IPS-11a (cell line): ENCODE measurements around the gene ZBTB21.

Experiments used
- H3K4me3 ChIP-seq: one replicate; pipeline ENCODE4 v1.5.1; 2013; ENCODE audit warnings: low read depth, low read length, control low read depth

The ZBTB21 gene

DNA sequence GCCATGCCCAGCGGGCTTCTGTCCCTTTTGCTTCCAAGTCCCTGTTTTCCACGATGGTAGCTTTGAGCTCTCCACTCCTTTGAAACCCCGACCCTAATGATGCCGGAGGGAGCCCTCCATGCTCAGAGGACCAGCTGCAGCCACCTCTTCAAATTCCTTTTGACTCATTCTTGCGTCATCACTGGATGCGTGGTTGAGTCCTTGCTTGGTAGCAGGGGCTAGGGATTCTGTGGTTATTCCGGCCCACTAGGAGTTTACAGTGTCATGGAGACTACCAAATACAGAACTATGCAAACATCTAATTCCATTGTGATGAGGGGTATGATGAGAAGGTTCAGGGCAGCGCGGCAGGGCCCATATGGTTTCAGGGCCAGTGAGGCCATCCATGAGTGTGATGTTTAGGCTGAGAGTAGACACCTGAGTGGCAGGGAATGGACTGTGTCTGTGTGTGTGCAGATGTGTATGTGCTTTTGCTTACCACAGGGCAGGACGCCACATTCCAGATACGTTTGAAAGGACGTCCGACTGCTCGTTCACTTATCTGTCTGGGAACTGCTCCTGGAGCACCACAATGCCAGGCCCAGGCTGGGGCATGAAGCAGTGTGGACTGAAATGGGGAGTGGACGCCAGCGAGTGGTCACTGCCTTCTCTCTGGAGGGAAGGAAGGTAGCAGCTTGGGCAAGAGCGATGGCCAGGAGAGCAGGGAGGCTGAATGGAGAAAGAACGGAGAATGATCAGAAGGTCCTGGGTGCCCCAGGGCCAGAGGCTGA lies 30.4 kb upstream of the ZBTB21 start:
- no peak overlapping the region for H3K4me3 ChIP-seq

DNA sequence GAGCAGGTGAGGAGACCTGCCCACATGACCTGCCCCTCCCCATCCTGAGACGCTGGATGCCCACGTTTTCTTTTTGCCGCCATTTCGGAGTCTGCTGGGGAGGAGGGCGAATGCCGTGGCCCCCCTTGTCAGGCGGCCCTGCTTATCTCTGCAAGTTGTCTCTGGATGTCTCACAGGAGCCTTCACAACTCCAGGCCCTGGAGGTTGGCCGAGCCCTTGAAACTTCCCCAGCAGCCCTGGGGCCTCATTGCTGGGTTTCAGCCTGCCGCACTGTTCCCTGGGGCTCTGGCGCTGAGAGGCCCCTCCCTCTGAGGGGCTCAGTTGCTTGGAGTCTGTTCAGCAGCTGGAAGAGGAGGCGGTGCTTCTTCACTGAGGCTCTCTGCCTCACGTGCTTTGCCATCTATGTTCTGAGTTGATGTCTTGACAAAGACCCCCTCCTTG lies 29.8 kb upstream of the ZBTB21 start:
- H3K4me3 ChIP-seq: no peak overlapping the region

DNA sequence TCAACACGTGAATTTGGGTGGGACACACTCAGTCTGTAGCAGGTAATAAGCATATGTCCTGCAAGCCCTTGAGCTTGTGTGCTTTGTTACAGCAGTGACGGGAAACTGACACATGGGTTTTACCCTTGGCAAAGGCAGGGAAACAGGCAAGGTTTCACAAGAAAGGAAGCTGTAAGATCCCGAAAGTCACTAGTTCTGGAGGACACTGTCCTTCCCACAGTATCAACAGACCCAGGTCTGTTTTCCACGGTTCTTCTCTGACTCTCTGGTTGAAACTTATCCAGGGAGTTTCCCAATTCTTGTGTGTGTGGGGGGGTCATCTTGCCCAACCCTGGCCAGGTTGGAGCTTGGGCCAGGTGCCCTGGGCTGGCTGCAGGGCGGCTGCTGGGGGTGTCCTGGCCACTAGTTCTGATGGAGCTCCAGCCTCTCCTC lies 29.3 kb upstream of the ZBTB21 start:
- no peak overlapping the region for H3K4me3 ChIP-seq

DNA sequence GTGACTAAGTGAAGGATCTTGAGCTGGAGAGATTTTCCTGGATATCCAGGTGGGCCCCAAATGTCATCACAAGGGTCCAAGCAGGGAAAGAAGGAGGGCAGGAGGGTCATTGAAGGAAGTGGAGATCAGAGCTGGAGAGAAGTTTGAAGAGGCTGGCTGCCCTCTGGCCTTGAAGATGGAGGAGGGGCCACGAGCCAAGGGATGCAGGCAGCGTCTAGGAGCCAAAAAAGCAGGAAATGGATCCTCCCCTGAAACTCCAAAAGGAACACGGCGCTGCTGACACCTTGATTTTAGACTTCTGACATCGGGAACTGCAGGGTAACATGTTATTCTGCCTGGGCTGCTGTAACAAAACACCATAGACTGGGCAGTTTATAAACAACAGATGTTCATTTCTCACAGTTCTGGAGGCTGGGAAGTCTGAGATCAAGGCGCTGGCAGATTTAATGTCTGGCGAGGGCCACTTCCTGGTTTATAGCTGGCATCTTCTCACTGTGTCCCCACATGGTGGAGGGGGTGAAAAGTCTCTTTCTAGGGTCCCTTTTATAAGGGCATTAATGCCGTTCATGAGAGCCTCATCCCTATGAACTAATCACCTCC lies 28.8 kb upstream of the ZBTB21 start:
- H3K4me3 ChIP-seq: no peak overlapping the region

DNA sequence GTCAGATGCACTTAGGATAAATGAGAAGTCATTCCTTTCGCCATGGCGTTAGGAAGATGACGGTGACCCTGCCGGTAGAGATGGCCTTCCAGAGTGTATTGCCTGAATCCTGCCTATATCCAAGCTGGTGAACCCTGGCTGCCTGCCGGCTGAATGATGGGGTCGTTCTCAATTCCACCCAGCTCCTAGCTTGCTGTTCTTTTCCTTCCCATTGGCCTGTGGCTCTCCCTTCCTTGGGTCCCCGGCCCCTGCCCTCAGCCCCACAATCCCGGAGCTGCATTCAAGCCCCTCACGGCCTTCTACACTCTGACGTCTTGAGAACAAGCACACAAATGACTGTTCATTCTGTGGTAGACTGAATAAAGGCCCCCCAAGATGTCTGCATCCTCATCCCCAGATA lies 28.2 kb upstream of the ZBTB21 start:
- H3K4me3 ChIP-seq: no peak overlapping the region

DNA sequence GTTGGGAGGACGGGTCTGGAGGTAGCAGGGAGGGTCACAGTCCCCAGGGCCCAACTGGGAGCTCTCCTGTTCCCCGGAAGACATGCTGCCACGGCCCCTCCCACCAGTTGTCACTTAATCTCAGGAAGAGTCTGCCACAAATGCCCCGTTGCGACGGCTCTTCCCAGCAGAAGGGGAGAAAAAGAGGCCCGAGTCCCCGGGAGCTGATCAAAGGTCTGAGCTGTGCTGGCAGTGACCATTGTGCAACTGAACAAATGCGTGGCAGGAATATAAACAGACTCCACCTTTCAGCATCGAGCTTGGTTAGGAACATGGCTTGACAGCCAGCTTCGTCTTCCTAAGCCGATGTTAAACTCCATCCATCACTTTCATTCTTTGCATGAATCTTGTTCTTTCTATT lies 27.8 kb upstream of the ZBTB21 start:
- no peak overlapping the region for H3K4me3 ChIP-seq

DNA sequence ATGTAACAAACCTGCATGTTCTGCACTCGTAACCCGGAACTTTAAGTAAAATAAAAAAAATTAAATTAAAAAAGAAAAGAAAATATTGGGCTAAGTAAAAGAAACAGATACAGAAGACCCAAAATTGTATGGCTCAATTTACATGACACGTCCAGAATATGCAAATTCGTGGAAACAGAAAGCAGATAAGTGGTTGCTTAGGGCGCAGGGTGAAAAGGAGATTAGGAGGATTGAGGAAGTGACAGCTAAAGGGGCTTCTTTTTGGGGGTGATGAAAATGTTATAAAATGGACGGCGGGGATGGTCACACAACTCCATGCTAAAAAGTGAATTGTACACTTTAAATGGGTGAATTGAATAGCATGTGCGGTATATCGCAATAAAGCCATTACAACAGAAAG lies 27.4 kb upstream of the ZBTB21 start:
- no peak overlapping the region for H3K4me3 ChIP-seq

DNA sequence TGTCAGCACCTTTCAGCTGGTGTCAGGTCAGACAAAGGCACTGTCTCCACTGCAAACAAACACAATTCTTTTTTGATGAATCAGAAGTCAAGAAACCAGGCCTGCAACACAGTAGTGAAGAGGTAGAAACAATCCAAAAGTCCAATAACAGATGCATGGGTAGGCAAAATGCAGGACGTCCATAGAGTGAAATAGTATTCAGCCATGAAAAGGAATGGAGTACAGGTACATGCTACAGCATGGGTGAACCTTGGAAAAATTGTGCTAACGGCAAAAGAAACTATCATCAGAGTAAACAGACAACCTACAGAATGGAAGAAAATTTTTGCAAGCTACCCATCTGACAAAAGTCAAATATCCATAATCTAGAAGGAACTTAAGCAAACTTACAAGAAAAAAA lies 26.2 kb upstream of the ZBTB21 start:
- no peak overlapping the region for H3K4me3 ChIP-seq

DNA sequence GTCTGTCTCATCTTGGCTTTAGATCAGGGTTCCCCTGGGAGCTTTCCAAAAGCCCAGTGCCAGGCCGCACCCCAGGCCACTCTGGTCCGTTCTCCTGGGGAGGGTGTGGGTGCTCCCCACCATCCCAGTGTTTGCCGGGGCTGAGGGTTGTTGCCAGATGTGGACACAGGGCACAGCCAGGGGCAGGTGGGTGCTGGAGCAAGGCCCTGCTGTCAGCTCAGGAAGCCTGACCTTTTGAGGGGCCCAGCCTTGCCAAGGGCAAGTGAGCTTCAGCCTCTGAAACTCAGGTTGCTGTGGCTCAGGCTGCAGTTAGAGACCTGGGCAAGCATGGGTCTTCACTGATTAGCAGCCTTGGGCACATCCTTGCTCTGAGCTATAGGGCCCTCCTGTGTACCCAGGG lies 22.8 kb upstream of the ZBTB21 start:
- H3K4me3 ChIP-seq: no peak overlapping the region

DNA sequence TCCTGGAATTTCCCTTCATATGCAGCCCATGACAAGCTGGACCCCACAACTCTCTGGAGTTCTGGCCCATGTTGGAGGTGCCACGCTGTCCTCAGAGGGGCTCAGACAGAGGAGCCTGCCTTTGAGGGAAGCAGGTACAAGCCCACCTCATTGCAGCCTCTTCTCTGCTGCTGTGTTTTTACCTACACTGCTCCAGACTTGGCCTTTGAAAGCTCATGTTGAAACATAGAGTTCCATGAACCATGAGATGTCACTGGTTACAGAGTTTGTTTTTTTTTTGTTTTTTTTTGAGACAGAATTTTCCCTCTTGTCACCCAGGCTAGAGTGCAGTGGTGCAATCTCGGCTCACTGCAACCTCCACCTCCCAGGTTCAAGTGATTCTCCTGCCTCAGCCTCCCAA lies 22.1 kb upstream of the ZBTB21 start:
- no peak overlapping the region for H3K4me3 ChIP-seq

DNA sequence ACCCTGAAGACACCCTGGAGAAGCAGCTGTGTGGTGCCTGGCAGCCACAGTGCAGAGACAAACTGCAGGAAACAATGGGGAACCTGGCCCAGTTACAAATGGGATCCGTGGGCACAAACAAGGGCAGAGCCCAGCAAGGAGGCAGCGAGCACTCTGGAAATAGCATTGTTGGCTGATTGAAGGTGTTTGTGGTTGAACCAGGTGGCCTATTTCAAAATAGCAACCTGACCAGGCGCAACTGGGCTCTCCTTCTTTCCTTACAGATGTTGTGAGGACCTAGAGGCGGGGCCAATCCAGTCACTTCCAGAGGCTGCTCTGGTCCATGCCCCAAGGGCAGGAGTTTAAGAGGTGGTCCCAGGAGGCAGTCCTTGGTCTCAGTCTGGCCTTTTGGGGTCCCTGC lies 21.7 kb upstream of the ZBTB21 start:
- H3K4me3 ChIP-seq: no peak overlapping the region

DNA sequence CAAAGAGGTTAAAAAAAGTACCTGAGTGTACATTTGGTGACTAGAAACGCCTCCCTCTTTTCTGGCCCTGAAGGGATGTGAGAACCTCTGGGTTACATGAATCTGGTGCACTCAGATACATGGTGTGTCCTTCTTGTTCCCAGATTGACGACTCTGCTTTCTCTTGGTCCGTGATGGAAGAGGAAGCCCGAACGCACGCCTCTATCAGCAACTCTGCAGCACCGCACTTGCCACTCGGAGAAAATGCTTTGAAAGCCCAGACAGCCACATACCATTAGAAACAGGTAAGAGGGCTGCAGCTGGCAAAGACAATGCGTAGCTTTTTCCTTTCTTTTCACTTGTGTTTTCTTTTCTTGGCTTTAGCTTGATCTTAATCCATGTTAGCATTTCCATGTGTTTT lies 21.1 kb upstream of the ZBTB21 start:
- no peak overlapping the region for H3K4me3 ChIP-seq

DNA sequence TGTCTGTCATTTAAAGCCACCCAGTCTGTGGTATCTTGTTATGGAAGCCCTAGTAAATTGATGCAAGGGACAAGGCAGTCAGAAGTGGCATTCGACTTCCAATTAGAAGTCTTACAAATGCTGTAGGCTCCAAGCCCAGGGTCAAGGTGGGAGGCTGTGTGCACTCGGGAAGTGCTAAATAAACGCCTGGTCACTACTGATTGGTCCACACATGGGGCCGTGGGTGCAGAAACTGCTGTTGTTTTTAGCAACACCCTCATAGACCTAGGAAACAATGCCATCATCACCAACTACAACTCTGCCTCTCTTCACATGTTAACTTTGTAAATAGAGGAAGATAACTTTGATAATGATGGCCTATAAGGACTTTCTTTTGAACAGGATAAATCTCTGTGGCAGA lies 20.2 kb upstream of the ZBTB21 start:
- H3K4me3 ChIP-seq: no peak overlapping the region

DNA sequence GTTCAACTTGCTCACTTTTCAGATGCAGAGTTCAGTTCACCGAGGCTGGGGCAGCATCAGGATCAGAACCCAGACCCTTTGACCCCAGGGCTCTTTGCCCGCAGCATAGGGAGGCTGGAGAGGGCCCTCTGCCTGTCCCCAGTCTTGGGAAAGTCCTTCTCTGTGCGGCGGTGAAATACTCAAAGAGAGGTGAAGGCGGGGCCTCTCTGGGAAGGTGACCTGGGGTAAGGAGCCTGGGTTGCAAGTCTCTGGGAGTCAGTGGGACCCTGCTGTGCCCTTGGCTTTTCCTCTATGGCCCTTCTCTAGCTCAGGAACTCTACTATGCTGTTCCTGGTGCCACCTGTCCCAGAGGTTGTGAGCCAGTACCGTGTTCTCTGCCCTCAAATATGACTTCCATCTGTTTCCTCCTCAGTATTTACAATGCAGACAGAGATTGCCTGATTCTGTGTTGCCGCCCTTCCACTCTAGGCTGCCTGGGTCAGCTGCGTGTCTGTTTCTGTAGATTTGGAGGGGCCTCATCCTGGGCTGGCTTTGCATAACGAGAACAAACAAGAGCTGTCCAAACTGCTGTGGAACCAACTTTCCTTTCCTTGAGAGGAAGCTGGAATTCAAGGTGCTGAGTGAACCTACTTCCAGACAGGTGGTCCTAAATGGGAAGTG lies 18.7 kb upstream of the ZBTB21 start:
- H3K4me3 ChIP-seq: no peak overlapping the region

DNA sequence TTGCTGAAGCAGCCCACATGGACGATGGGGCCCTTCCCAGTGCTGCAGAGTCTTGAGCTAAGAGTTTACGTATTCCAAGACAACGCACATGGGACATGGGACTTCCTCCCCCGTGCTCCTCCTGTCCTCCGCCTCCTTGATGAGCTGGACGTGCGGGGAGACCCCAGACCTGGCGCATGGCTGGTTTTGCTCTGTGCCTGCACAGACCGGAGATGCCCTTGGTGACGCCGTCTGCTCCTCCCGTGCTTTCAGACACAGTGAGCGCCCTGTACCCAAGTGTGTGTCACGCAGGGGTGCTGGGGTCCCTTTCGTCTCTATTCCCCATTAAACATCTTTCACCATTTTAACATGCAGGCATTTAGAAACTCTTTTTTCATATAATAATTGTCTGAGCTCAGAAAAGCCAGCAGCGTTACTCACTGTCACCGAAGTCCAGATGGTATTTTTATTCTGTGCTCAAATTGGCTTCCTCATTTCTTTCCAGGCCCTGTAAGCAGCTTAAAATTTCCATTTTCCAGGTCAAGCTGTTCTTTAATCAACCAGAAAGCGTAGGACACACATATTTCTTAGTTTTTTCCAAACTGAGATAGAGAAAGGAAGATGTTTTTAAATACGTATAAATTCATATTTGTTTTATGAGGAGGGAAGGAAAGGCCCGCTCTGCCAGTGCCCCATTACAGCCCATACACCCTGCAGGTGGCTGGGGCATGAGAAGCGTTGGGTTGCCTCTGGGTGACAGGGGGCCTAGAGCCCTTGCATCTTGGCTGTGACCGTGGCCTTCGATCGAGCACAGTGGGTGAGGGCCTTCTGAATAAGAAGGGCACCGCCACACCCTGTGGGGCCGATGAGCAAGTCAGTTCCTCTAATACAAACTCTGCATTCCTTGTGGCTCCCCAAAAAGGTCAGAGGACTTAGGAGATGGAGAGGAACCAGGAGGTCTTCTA lies 17.9 kb upstream of the ZBTB21 start:
- H3K4me3 ChIP-seq: no peak overlapping the region

DNA sequence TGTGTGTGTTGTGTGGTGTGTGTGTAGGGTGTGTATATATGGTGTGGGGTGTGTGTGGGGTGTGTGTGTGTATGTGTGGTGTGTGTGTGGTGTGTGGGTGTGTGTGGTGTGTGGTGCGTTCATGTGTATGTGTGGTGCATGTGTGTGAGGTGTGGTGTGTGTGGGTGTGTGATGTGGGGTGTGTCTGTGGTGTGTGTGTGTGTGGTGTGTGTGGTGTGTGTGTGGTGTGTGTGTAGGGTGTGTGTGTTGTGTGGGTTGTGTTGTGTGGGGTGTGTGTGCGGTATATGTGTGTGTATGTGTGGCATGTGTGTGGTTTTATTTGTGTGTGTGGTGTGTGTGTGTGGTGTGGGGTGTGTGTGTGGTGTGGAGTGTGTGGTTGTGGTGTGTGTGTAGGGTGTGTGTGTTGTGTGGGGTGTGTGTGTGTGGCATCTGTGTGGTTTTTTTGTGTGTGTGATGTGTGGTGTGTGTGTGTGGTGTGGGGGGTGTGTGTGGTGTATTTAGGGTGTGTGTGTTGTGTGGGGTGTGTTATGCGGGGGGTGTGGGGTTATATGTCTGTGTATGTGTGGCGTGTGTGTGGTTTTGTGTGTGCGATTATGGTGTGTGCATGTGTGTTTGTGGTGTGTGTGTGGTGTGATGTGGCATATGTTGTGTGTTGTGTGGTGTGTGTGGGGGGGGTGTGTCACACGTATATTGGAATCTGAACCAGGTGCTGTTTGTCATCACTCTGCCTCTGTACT lies 17.1 kb upstream of the ZBTB21 start:
- H3K4me3 ChIP-seq: no peak overlapping the region

DNA sequence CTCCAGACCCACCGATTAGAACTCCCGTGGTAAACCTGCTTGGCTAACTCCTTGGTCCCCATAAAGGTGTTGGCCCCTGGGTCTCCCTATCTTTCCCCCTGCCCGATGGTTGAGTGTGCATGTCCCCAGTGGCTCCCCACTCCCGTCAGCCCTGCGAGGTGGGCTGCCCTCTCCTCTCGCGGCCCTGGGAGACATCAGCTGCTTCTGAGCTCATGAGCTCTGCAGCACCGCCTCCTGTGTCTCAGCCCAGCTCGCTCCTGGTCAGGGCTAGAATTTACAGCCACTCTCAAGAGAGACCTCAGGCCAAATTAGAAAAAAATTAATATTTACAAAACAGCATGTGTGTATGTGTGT lies 15.9 kb upstream of the ZBTB21 start:
- H3K4me3 ChIP-seq: no peak overlapping the region

DNA sequence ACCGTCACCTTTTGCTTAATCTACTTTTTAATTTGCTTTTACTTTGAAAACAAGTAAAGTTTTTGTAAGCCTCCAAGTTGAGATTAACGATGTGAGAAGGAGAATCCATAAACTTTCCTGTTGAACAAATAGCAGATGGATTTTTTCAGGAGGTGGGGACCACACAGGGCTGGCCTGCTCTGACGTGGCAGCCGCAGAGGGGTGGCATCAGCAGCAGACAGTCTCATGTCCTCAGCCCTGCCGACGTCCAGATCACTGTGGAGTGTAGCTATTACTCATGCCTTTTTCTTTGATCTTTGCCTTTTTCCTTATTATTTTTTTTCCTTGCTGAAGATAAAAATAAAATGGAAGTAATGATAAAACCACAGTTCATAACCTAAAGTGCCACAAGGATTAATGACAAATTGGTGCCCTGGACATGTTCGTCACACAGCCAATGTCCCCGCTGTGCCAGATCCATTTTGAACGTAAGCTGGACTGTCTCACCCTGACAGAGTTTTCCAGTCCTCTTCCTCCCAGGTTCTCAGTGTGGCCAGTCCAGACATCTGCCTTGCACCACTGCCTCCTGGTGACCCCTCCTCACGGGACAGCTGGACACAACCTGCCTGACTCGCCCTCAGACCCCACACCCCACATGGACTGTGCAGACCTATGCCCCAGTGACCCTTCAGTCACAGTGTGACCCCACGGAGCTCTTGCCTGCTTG lies 15.4 kb upstream of the ZBTB21 start:
- no peak overlapping the region for H3K4me3 ChIP-seq

DNA sequence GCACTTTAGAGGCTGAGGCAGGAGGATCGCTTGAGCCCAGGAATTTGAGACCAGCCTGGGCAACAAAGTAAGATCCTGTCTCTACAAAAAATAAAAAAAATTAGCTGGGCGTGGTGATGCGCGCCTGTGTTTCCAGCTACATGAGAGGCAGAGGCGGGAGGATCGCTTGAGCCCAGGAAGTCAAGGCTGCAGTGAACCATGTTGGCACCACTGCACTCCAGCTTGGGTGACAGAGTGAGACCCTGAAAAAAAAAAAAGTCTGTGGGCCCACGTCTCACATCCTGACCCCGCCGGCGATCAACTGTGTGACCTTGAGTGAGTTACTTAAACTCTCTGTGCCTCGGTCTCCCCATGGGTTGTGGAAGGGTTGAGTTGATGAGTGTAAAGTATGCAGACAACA lies 12.7 kb upstream of the ZBTB21 start:
- H3K4me3 ChIP-seq: no peak overlapping the region

DNA sequence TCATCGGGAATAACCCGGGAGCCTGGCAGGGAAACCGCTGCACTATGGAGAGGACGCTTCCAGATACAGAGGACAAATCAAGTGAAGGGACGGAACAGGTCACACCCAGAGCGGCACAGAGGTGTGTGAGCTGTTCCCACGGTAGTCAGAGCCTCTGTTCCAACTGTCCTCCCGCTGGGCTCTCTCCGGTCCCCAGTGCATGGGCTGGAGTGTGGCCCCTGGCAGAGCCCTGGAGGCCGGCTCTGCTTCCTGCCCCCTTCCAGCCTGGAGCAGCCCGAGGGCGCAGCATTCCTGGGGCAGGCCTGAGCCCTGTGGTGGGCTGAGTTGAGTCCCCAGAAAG lies 11.9 kb upstream of the ZBTB21 start:
- no peak overlapping the region for H3K4me3 ChIP-seq
